Activated T-helper 9 cell treated with anti-CD3 and anti-CD28 coated beads, Interleukin-2, amount 50 U/mL, for 16 hours (primary cell): ENCODE measurements around the gene IRS1.

Experiments used
- DNase-seq: peaks from one replicate; pipeline ENCODE4 v3.0.0-alpha.2; 2020; ENCODE audit warnings: low read depth

IRS1 gene

DNA sequence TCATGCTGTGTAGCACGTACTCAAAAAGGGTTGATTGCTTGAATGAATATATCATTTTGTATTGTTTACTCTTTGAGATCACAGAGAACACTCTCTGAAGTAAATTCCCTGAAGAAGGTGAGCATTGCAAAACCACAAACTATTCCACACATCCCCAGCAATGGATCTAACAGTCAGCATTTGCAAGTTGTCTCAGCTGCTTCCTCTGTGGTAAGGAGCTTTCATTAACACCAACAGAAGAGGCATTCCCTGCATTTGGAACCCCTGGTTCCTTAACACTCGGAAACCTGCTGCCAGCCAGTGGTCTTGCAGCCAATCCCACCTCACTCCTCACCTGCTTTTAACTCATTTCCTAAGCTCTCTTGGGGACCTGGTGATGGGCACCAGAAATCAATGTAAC, 108.4 kb downstream of the IRS1 start:
- no peak for DNase-seq

DNA sequence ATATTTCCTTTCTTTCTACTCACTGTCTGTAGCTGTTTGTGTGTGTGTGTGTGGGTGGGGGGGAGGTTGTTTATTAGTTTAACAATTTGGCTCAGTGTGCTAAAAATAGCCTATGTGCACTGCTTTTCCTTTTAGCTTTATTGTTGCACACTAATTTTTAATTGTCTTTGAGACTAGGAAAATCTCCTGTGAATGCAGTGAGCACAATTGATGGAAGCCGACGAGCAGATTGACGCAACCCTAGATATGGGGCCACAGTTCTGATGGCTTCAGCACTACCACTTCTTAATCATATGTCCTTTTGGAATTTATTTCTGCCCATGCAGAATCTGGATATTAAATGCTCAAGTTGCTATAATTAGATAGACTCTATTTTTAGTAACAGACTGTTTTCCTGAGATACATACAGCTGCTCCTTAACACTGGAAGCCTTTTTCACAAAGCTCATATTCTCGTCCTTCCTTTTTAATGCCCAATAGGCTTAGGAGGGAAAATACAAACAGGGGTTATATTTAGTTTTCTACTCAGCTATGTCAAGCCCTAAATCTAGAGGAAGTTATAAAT, 109.1 kb downstream of the IRS1 start:
- no peak for DNase-seq

DNA sequence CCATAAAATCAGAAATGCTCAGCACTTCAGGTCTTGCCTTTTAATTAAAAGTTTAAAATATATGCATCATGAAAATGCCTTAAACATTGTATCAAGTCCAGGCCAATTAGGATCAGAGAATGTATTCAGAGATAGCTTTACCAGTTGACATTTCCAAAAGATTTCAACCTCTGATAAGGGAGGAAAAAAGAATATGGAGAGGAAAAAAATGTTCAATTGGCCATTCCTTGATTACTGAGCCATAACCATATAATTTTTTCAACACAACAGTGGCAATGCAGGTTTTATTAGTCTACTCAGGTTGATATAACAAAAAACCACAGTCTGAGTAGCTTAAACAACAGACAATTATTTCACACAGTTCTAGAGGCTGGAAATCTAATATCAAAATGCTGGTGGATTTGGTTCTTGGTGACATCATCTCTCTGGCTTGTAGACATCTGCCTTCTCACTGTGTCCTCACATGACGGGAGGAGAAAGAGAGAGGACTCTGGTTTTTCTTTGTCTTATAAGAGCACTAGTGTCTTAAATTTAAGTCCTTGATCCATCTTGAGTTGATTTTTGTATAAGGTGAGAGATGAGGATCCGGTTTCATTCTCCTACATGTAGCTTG, 111.9 kb downstream of the IRS1 start:
- DNase-seq = no peak

DNA sequence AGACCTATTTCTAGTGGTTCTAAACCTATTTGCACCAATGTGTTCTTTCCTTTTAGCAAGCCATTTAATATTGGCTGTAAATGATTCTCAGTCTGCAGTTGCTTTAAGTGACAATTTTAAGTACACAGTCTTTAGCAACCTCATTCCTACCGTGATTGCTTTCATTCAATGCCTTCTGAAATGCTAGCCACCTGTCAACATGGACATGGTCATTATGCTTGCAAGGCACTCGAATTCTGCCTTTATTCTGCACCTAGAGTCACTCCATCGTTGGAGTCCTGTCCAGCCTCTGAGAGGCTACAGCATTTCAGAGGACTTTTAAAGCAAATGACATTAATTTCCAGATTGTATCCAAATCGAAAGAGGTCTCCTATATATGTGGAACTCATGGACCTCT, 115.1 kb downstream of the IRS1 start:
- DNase-seq = no peak

DNA sequence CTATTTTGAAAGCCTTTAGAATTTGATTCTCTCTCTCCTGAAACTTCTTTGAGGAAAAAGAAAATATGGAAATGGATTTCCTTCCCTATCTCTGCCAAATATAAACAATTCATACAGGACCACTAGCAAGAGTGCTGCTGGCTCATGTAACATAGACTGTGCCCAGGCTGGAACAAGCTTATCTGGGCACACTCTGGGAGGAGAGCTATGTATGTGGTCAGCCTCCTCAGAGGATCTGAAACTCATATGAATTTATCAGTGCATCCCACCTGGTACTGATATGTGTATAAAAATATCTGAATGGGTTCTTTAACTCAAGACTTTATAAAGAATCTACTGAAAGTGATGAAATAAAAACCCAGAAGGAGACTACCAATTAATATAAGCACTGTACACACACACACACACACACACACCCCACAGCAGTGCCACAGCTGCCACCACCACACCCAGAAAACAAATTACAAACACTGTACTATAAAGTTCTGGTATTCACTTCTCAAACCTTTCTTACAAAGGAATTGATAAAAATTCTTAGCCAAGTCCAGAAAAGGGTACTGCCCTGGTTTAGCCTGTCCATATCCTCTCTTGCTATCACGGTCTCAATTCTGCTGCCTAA, 115.6 kb downstream of the IRS1 start:
- no peak for DNase-seq

DNA sequence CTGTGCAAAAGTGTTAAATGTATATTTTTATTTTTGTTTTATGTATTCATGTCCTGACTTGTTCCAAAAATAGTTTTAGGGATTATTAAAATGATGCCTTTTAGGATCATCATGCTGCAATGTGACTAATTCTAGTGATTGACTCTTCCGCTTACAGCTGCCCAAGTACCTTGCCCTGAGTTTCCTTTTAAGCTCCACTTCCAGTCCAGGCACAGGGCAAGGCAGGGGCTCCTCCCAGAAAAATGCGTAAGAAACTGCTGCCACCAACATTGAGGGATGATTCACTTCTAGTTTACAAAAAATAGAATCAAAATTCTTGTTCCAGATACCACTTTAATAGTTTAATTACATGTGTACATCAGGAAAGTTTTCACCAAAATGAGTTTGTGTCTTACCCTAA, 116.4 kb downstream of the IRS1 start:
- DNase-seq = no peak
